Liver (tissue), 9 donors: ENCODE results near the gene PARD3. TPM values are rescaled to one million over a fixed set of nuclear protein-coding genes. Genes with fewer than 3 reads are reported as not detected.
"Not testable (repeated sequence)": the region's sequence is repeated elsewhere in the genome, so short reads cannot be mapped to it uniquely, and the experiment has no call there.

Experiments used
- DNase-seq: peaks from one replicate; pipeline ENCODE4 v3.0.0-alpha.2; 2017; ENCODE audit warnings: low spot score
- H3K27ac ChIP-seq, 2 donors: one replicate each; pipeline ENCODE4 v1.7.0; 2013; ENCODE audit warnings: inconsistent platforms in 2 of 2, low read length in 2 of 2, control low read depth in 1 of 2, low read depth in 1 of 2, mild to moderate bottlenecking in 1 of 2
- H3K27me3 ChIP-seq, 4 donors: one replicate each; pipeline versions ENCODE4 v1.6.1 to v1.7.0; 2013; ENCODE audit warnings: low read length in 3 of 4, inconsistent platforms in 1 of 4, mild to moderate bottlenecking in 1 of 4, moderate library complexity in 1 of 4; ENCODE audit not compliant: control insufficient read depth in 4 of 4, insufficient read depth in 4 of 4
- H3K36me3 ChIP-seq, 4 donors: one replicate each; pipeline versions ENCODE4 v1.6.1 to v1.7.0; 2013; ENCODE audit warnings: low read length in 3 of 4, mild to moderate bottlenecking in 3 of 4, low read depth in 1 of 4, moderate library complexity in 1 of 4; ENCODE audit not compliant: control insufficient read depth in 4 of 4, insufficient read depth in 3 of 4
- H3K4me1 ChIP-seq, 4 donors: one replicate each; pipeline versions ENCODE4 v1.6.1 to v1.7.0; 2013; ENCODE audit warnings: low read length in 3 of 4, mild to moderate bottlenecking in 3 of 4, moderate library complexity in 1 of 4; ENCODE audit not compliant: control insufficient read depth in 4 of 4, insufficient read depth in 4 of 4
- H3K4me3 ChIP-seq, 3 donors: one replicate each; pipeline versions ENCODE4 v1.6.1 to v1.7.0; 2013; ENCODE audit warnings: low read length in 3 of 3, control low read depth in 1 of 3, low read depth in 1 of 3, mild to moderate bottlenecking in 1 of 3
- H3K9ac ChIP-seq, 2 donors: one replicate each; pipeline ENCODE4 v1.7.0; 2013; ENCODE audit warnings: low read length in 2 of 2, mild to moderate bottlenecking in 2 of 2, moderate library complexity in 2 of 2, control low read depth in 1 of 2, low read depth in 1 of 2
- H3K9me3 ChIP-seq, 4 donors: one replicate each; pipeline versions ENCODE4 v1.6.1 to v1.7.0; 2013; ENCODE audit warnings: low read length in 3 of 4; ENCODE audit not compliant: control insufficient read depth in 4 of 4
- ATF3 ChIP-seq: IDR thresholded peaks from 2 replicates; pipeline ENCODE4 v1.6.1; 2016; ENCODE audit warnings: antibody characterized with exemption
- CTCF ChIP-seq: fragments of 150-350 bp; IDR thresholded peaks from 2 replicates; pipeline ENCODE4 v1.5.1; 2017; ENCODE audit warnings: improper control_type of control experiment, low read depth, low read length; ENCODE audit not compliant: missing input control
- EGR1 ChIP-seq, 2 donors: IDR thresholded peaks; 2 replicates each; pipeline ENCODE4 v1.6.1; 2016 to 2018; ENCODE audit warnings: antibody characterized with exemption in 2 of 2, low read depth in 2 of 2
- FOXA1 ChIP-seq: IDR thresholded peaks from 2 replicates; pipeline ENCODE4 v1.6.1; 2016; ENCODE audit warnings: antibody characterized with exemption
- FOXA2 ChIP-seq: IDR thresholded peaks from 2 replicates; pipeline ENCODE4 v1.6.1; 2016; ENCODE audit warnings: antibody characterized with exemption
- GABPA ChIP-seq, 2 donors: IDR thresholded peaks in 1 of 2; conservative IDR thresholded peaks in 1 of 2; 2 replicates each; pipeline ENCODE4 v1.6.1; 2016; ENCODE audit warnings: antibody characterized with exemption in 2 of 2, mild to moderate bottlenecking in 1 of 2, moderate library complexity in 1 of 2
- HNF4A ChIP-seq, 2 donors: conservative IDR thresholded peaks; 2 replicates each; pipeline ENCODE4 v1.6.1; 2016; ENCODE audit warnings: antibody characterized with exemption in 2 of 2, mild to moderate bottlenecking in 2 of 2
- HNF4G ChIP-seq: IDR thresholded peaks from 2 replicates; pipeline ENCODE4 v1.6.1; 2016; ENCODE audit warnings: antibody characterized with exemption
- JUND ChIP-seq, 2 donors: IDR thresholded peaks; 2 replicates each; pipeline ENCODE4 v1.6.1; 2016; ENCODE audit warnings: antibody characterized with exemption in 2 of 2
- MAX ChIP-seq: IDR thresholded peaks from 2 replicates; pipeline ENCODE4 v1.6.1; 2016; ENCODE audit warnings: antibody characterized with exemption
- NR2F2 ChIP-seq: IDR thresholded peaks from 2 replicates; pipeline ENCODE4 v1.6.1; 2016; ENCODE audit warnings: antibody characterized with exemption
- RAD21 ChIP-seq, 2 donors: IDR thresholded peaks; 2 replicates each; pipeline ENCODE4 v1.6.1; 2016; ENCODE audit warnings: antibody characterized with exemption in 2 of 2, mild to moderate bottlenecking in 2 of 2
- RXRA ChIP-seq, 2 donors: IDR thresholded peaks; 2 replicates each; pipeline ENCODE4 v1.6.1; 2017 to 2018; ENCODE audit warnings: antibody characterized with exemption in 2 of 2, mild to moderate bottlenecking in 1 of 2
- SP1 ChIP-seq: IDR thresholded peaks from 2 replicates; pipeline ENCODE4 v1.6.1; 2018; ENCODE audit warnings: antibody characterized with exemption, mild to moderate bottlenecking
- TAF1 ChIP-seq: conservative IDR thresholded peaks from 2 replicates; pipeline ENCODE4 v1.6.1; 2016; ENCODE audit warnings: antibody characterized with exemption, mild to moderate bottlenecking
- YY1 ChIP-seq: IDR thresholded peaks from 2 replicates; pipeline ENCODE4 v1.6.1; 2016; ENCODE audit warnings: antibody characterized with exemption, mild to moderate bottlenecking
- WGBS: extraction: QIAGEN DNeasy Blood & Tissue Kit; methylation state at CpG from one replicate; pipeline ENCODE4 v1.1.7; 2013; 5-methylcytosine and 5-hydroxymethylcytosine counted together
- polyA plus RNA-seq, 2 donors: library from polyadenylated mRNA; stranded (reverse) in 1 of 2; unstranded in 1 of 2; fragments of 200-250 nt in 1 of 2; fragments of >200 nt in 1 of 2; fragmentation: Nextera tagmentation in 1 of 2; extraction: Ambion mirVana in 1 of 2; gene quantifications; one replicate each; pipeline versions ENCODE4 v1.2.1 to v1.2.3, GENCODE V29; 2013 to 2015
- total RNA-seq, 2 donors: library from RNA; depleted of rRNA; stranded (reverse); fragments of >200 nt; gene quantifications; one replicate each; pipeline ENCODE4 v1.2.3, GENCODE V29; 2014
- TF ChIP-seq, protein P1 (sequence below): IDR thresholded peaks from 2 replicates; pipeline ENCODE4 v1.6.1; 2016; ENCODE audit warnings: antibody characterized with exemption, mild to moderate bottlenecking
- TF ChIP-seq, protein P2 (sequence below): IDR thresholded peaks from 2 replicates; pipeline ENCODE4 v1.6.1; 2016; ENCODE audit warnings: antibody characterized with exemption
- donor health status: healthy.
- donor health status: healthy.
- donor health status: healthy.
- donor health status: healthy.
- donor health status: healthy.

PARD3 gene
- total and polyA plus RNA-seq, 4 donors, result 12.3 to 43.8 (median 13.5) TPM

DNA sequence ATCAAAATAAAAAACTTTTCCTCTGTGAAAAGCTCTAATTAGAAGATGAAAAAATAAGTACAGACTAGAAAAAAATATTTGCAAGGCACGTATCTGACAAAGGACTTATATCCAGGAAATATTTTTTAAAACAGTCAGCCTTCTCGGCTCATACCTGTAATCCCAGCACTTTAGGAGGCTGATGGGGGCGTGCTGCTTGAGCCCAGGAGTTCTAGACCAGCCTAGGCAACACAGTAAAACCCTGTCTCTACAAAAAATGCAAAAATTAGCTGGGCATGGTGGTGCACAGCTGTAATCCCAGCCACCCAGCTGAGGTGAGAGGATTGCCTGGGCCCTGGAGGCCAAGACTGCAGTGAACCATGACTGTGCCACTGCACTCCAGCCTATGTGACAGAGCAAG lies 542.8 kb downstream of the PARD3 start:
- Histone ChIP-seq H3K9me3 (no peaks in the 10 kb centered on the region), H3K9ac (no peak overlapping the region), H3K27me3 (no peaks in the 10 kb centered on the region), H3K27ac (no peak overlapping the region), H3K4me1 (no peaks in the 10 kb centered on the region), H3K4me3 (no peak overlapping the region), H3K36me3 (peaks cover 0 to 4% (median 0%) of the 10 kb centered on the region in 4 donors)
- no peak for TF ChIP-seq HNF4G
- no peak for TF ChIP-seq JUND (IDR thresholded peaks at IDR 0.05)
- no peak for TF ChIP-seq SP1
- TF ChIP-seq FOXA2, result no peak
- TF ChIP-seq FOXA1, result no peak
- no peak for TF ChIP-seq GABPA (IDR thresholded peaks at IDR 0.05 in 1 of 2, conservative IDR thresholded peaks at IDR 0.05 in 1 of 2)
- TF ChIP-seq, protein P1, sequence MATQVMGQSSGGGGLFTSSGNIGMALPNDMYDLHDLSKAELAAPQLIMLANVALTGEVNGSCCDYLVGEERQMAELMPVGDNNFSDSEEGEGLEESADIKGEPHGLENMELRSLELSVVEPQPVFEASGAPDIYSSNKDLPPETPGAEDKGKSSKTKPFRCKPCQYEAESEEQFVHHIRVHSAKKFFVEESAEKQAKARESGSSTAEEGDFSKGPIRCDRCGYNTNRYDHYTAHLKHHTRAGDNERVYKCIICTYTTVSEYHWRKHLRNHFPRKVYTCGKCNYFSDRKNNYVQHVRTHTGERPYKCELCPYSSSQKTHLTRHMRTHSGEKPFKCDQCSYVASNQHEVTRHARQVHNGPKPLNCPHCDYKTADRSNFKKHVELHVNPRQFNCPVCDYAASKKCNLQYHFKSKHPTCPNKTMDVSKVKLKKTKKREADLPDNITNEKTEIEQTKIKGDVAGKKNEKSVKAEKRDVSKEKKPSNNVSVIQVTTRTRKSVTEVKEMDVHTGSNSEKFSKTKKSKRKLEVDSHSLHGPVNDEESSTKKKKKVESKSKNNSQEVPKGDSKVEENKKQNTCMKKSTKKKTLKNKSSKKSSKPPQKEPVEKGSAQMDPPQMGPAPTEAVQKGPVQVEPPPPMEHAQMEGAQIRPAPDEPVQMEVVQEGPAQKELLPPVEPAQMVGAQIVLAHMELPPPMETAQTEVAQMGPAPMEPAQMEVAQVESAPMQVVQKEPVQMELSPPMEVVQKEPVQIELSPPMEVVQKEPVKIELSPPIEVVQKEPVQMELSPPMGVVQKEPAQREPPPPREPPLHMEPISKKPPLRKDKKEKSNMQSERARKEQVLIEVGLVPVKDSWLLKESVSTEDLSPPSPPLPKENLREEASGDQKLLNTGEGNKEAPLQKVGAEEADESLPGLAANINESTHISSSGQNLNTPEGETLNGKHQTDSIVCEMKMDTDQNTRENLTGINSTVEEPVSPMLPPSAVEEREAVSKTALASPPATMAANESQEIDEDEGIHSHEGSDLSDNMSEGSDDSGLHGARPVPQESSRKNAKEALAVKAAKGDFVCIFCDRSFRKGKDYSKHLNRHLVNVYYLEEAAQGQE, result no peak
- TF ChIP-seq EGR1 (IDR thresholded peaks at IDR 0.05; ENCODE audit: low read depth in 2 of 2), result no peak
- no peak for TF ChIP-seq MAX
- TF ChIP-seq TAF1, result no peak
- TF ChIP-seq RAD21 (IDR thresholded peaks at IDR 0.05), result no peak
- TF ChIP-seq HNF4A (conservative IDR thresholded peaks at IDR 0.05), result no peak
- TF ChIP-seq YY1, result no peak
- no peak for TF ChIP-seq RXRA (IDR thresholded peaks at IDR 0.05)
- no peak for TF ChIP-seq NR2F2
- no peak for TF ChIP-seq ATF3
- TF ChIP-seq, protein P2, sequence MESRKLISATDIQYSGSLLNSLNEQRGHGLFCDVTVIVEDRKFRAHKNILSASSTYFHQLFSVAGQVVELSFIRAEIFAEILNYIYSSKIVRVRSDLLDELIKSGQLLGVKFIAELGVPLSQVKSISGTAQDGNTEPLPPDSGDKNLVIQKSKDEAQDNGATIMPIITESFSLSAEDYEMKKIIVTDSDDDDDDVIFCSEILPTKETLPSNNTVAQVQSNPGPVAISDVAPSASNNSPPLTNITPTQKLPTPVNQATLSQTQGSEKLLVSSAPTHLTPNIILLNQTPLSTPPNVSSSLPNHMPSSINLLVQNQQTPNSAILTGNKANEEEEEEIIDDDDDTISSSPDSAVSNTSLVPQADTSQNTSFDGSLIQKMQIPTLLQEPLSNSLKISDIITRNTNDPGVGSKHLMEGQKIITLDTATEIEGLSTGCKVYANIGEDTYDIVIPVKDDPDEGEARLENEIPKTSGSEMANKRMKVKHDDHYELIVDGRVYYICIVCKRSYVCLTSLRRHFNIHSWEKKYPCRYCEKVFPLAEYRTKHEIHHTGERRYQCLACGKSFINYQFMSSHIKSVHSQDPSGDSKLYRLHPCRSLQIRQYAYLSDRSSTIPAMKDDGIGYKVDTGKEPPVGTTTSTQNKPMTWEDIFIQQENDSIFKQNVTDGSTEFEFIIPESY, result no peak
- no peak for TF ChIP-seq CTCF
- 92% methylated on average over 3 of the region's 3 CpGs for WGBS
- no peak for DNase-seq

DNA sequence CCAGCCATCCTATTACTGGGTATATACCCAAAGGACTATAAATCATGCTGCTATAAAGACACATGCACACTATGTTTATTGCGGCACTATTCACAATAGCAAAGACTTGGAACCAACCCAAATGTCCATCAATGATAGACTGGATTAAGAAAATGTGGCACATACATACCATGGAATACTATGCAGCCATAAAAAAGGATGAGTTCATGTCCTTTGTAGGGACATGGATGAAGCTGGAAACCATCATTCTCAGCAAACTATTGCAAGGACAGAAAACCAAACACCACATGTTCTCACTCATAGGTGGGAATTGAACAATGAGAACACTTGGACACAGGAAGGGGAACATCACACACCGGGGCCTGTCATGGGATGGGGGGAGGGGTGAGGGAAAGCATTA lies 546.7 kb downstream of the PARD3 start:
- not testable (repeated sequence) for H3K4me3 ChIP-seq, DNase-seq, H3K9ac ChIP-seq, H3K4me1 ChIP-seq, H3K9me3 ChIP-seq, H3K27me3 ChIP-seq, H3K36me3 ChIP-seq, H3K27ac ChIP-seq
- 98% methylated on average over 2 of the region's 2 CpGs for WGBS
